CD4-positive, alpha-beta T cell treated with Interleukin-12 subunit alpha and Interleukin-12 subunit beta, for 1 hour (primary cell): ENCODE results near the gene RFX8.
"Not testable (repeated sequence)": the region's sequence is repeated elsewhere in the genome, so short reads cannot be mapped to it uniquely, and the experiment has no call there.

Experiments
- DNase-seq: peaks from one replicate; pipeline ENCODE4 v3.0.0-alpha.2; 2020

Gene RFX8

GRCh38 chr2:101371636-101372035 is 103.3 kb downstream of the RFX8 start:
- no peak for DNase-seq

GRCh38 chr2:101369100-101369499 is 105.8 kb downstream of the RFX8 start:
- DNase-seq = no peak

- DNase-seq = no peak
Observed at GRCh38 chr2:101368376-101368775, 106.5 kb downstream of the RFX8 start.

- no peak for DNase-seq
Observed at GRCh38 chr2:101367508-101367907, 107.4 kb downstream of the RFX8 start.

- DNase-seq = no peak
Observed at GRCh38 chr2:101364878-101365277, 110.0 kb downstream of the RFX8 start.

- no peak for DNase-seq
Observed at GRCh38 chr2:101362777-101363176, 112.1 kb downstream of the RFX8 start.

GRCh38 chr2:101362316-101362715 is 112.6 kb downstream of the RFX8 start:
- DNase-seq = peak; percentile 26

- DNase-seq = peak; percentile 40
Observed at GRCh38 chr2:101361522-101361921, 113.4 kb downstream of the RFX8 start.

GRCh38 chr2:101361121-101361520 is 113.8 kb downstream of the RFX8 start:
- DNase-seq = no peak

GRCh38 chr2:101360232-101360631 is 114.7 kb downstream of the RFX8 start:
- no peak for DNase-seq

GRCh38 chr2:101359410-101359954 is 115.4 kb downstream of the RFX8 start:
- DNase-seq = no peak

- DNase-seq = no peak
Observed at GRCh38 chr2:101357376-101357775, 117.5 kb downstream of the RFX8 start.

GRCh38 chr2:101356521-101356920 is 118.4 kb downstream of the RFX8 start:
- no peak for DNase-seq

- DNase-seq = no peak
Observed at GRCh38 chr2:101356055-101356454, 118.9 kb downstream of the RFX8 start.

GRCh38 chr2:101355401-101356054 is 119.4 kb downstream of the RFX8 start:
- no peak for DNase-seq

GRCh38 chr2:101354420-101355311 is 120.2 kb downstream of the RFX8 start:
- DNase-seq = no peak

- not testable (repeated sequence) for DNase-seq
Observed at GRCh38 chr2:101352631-101353030, 122.3 kb downstream of the RFX8 start.

- no peak for DNase-seq
Observed at GRCh38 chr2:101351207-101351606, 123.7 kb downstream of the RFX8 start.

- peak; percentile 33 for DNase-seq
Observed at GRCh38 chr2:101349893-101350662, 124.8 kb downstream of the RFX8 start.

- no peak for DNase-seq
Observed at GRCh38 chr2:101348883-101349282, 126.0 kb downstream of the RFX8 start.
